CD4-positive, alpha-beta T cell (primary cell): ENCODE data around the gene ZNF385C. TPM values are rescaled to one million over a fixed set of nuclear protein-coding genes. Genes with fewer than 3 reads are reported as not detected.

Experiments used
- ATAC-seq: fragments of 200-7000 bp; cut with Tn5 transposase; one replicate; pipeline ENCODE4 v1.10.0; 2022; ENCODE audit warnings: mild to moderate bottlenecking; ENCODE audit not compliant: poor library complexity
- CTCF ChIA-PET: fragments of 350-600 bp; sonication (Branson Sonifier 250); formaldehyde crosslinking; loops from one replicate; lab custom pipeline; 2021; ENCODE audit warnings: antibody characterized with exemption, inconsistent platforms; lab: Charles Lee
- POLR2A ChIA-PET: fragments of 350-600 bp; sonication (Branson Sonifier 250); formaldehyde crosslinking; loops from one replicate; lab custom pipeline; 2021; ENCODE audit warnings: antibody characterized with exemption, inconsistent platforms; lab: Charles Lee
- DNase-seq, 14 experiments: peaks; one replicate each; pipeline ENCODE4 v3.0.0-alpha.2; 2013 to 2020; ENCODE audit warnings: mixed read lengths in 2 of 14
- H3K27ac ChIP-seq, 2 donors: one replicate each; pipeline versions ENCODE4 v1.5.1 to v1.7.0; 2013; ENCODE audit warnings: low read length in 2 of 2, low read depth in 1 of 2, mild to moderate bottlenecking in 1 of 2
- H3K27me3 ChIP-seq, 2 experiments: 1 replicate in 1 of 2; 2 replicates in 1 of 2; pipeline versions ENCODE4 v1.6.1 to v1.7.0; 2013; ENCODE audit warnings: low read length in 2 of 2, control low read depth in 1 of 2, mild to moderate bottlenecking in 1 of 2, moderate library complexity in 1 of 2; ENCODE audit not compliant: insufficient read depth in 2 of 2, control insufficient read depth in 1 of 2
- H3K36me3 ChIP-seq: one replicate; pipeline ENCODE4 v1.6.1; 2013; ENCODE audit warnings: low read length, control low read depth; ENCODE audit not compliant: insufficient read depth
- H3K4me1 ChIP-seq: one replicate; pipeline ENCODE4 v1.6.1; 2013; ENCODE audit warnings: low read length, control low read depth; ENCODE audit not compliant: insufficient read depth
- H3K4me3 ChIP-seq: one replicate; pipeline ENCODE4 v1.5.1; 2013; ENCODE audit warnings: mild to moderate bottlenecking, low read length, moderate library complexity
- H3K9me3 ChIP-seq, 2 experiments: 1 replicate in 1 of 2; 2 replicates in 1 of 2; pipeline versions ENCODE4 v1.6.1 to v1.7.0; 2013; ENCODE audit warnings: low read length in 2 of 2, mild to moderate bottlenecking in 2 of 2, control low read depth in 1 of 2, moderate library complexity in 1 of 2; ENCODE audit not compliant: control insufficient read depth in 1 of 2, insufficient read depth in 1 of 2
- H3K27ac Mint-ChIP-seq: one replicate; pipeline ENCODE4 v1.8.0; 2020; ENCODE audit warnings: mixed read lengths
- H3K27me3 Mint-ChIP-seq: one replicate; pipeline ENCODE4 v1.8.0; 2021; ENCODE audit warnings: mixed read lengths
- H3K36me3 Mint-ChIP-seq: one replicate; pipeline ENCODE4 v1.8.0; 2021; ENCODE audit warnings: low read depth, mixed read lengths
- H3K4me1 Mint-ChIP-seq: one replicate; pipeline ENCODE4 v1.8.0; 2021; ENCODE audit warnings: low read depth, mixed read lengths
- H3K4me3 Mint-ChIP-seq: one replicate; pipeline ENCODE4 v1.8.0; 2020; ENCODE audit warnings: mild to moderate bottlenecking, mixed read lengths
- H3K9me3 Mint-ChIP-seq: one replicate; pipeline ENCODE4 v1.8.0; 2020; ENCODE audit warnings: mixed read lengths
- CTCF ChIP-seq: fragments of 200-600 bp; IDR thresholded peaks from one replicate; pipeline ENCODE4 v1.8.0; 2022; ENCODE audit warnings: antibody characterized with exemption, mild to moderate bottlenecking
- intact Hi-C, 2 experiments: fragments of 100-400 bp; cut with DNase I in 1 of 2; cut with micrococcal nuclease in 1 of 2; formaldehyde crosslinking; loops; one replicate each; pipeline versions ENCODE4 v1.15.1 to v1.9.0; 2023 to 2025; cut with DNase I, micrococcal nuclease
- total RNA-seq, 174 experiments: library from RNA in 2 of 174; stranded (reverse) in 2 of 174; gene quantifications; one replicate each; pipeline ENCODE4 v1.2.3 and lab custom pipeline; 2021 to 2026

Gene ZNF385C
- total RNA-seq, 2 experiments from 2014 or later = 0.20 TPM; not detected in 1

DNA sequence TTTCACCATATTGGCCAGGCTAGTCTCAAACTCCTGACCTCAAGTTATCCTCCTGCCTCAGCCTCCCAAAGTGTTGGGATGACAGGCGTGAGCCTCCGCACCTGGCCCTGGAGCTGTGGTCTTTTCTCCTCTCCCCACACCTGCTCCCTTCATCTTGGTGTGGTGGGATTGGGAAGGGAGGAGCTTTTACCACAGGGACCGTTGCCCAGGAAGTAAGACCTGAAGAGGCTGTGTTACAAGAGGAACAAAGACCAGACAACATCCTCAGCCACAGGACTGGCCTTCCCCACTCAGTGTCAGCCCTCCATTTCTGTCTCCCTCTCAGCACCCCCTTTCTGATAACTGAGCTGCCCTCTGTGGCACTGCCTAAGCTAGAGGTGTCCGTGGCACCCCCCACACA is 38.5 kb downstream of the ZNF385C start:
- Histone ChIP-seq H3K4me3 (no peak overlapping the region), H3K4me1 (peaks cover 10% of the 10 kb centered on the region), H3K27me3 (peaks cover 0 to 9% of the 10 kb centered on the region in 2 experiments), H3K36me3 (no peaks in the 10 kb centered on the region), H3K9me3 (no peaks in the 10 kb centered on the region), H3K27ac (no peak overlapping the region)
- Mint-ChIP-seq H3K4me3 (no peak overlapping the region), H3K36me3 (no peaks in the 10 kb centered on the region), H3K9me3 (no peaks in the 10 kb centered on the region), H3K27ac (no peak overlapping the region), H3K27me3 (peaks cover 29% of the 10 kb centered on the region), H3K4me1 (peaks cover 16% of the 10 kb centered on the region)
- POLR2A ChIA-PET = no interaction called here
- TF ChIP-seq CTCF = no peak
- DNase-seq (no peak), ATAC-seq (no peak)
- intact Hi-C loops = loop anchor here in 1 of 2 experiments (5.0 kb wide), 1 partner anchor 33 kb away; no protein-coding TSS in a partner anchor
- CTCF ChIA-PET = no interaction called here

DNA sequence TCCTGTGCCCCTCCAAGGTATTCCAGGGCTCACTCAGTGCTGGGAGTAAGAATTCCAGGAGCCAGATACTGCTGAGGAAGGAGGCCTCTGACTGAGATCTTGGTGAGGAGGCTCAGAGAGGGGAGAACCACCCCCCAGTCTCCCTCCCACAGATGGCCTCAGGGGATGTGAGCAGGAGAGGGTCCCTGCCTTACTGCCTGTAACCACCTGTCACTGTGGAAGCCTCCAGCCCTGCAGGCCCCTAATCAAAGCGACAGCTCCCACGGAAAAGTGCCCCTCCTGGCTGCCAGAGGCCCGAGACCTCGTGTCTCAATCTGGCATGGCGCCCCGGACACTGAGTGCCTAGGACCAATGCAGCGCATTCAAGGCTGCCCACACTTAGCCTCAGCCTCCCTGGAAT is 40.2 kb downstream of the ZNF385C start:
- H3K4me1 ChIP-seq = no peaks in the 10 kb centered on the region
- intact Hi-C loops = no loop called here
- no peak overlapping the region for H3K27ac ChIP-seq
- no peak overlapping the region for H3K4me3 ChIP-seq
- H3K4me3 Mint-ChIP-seq = no peak overlapping the region
- H3K9me3 ChIP-seq = no peaks in the 10 kb centered on the region
- DNase-seq (no peak), ATAC-seq (no peak)
- H3K27ac Mint-ChIP-seq = no peak overlapping the region
- H3K27me3 Mint-ChIP-seq = peaks cover 26% of the 10 kb centered on the region
- no peaks in the 10 kb centered on the region for H3K36me3 Mint-ChIP-seq
- POLR2A ChIA-PET = no interaction called here
- H3K27me3 ChIP-seq = peaks cover 7 to 13% of the 10 kb centered on the region in 2 experiments
- TF ChIP-seq CTCF = no peak
- CTCF ChIA-PET = no interaction called here
- no peaks in the 10 kb centered on the region for H3K36me3 ChIP-seq
- no peaks in the 10 kb centered on the region for H3K9me3 Mint-ChIP-seq
- no peaks in the 10 kb centered on the region for H3K4me1 Mint-ChIP-seq

GRCh38 chr17:42056635-42057034 is 41.6 kb downstream of the ZNF385C start:
- Histone ChIP-seq H3K27ac (no peak overlapping the region), H3K27me3 (peaks cover 13 to 16% of the 10 kb centered on the region in 2 experiments), H3K4me1 (no peaks in the 10 kb centered on the region), H3K36me3 (no peaks in the 10 kb centered on the region), H3K4me3 (no peak overlapping the region), H3K9me3 (no peaks in the 10 kb centered on the region)
- Mint-ChIP-seq H3K4me3 (no peak overlapping the region), H3K27ac (no peak overlapping the region), H3K36me3 (no peaks in the 10 kb centered on the region), H3K4me1 (no peaks in the 10 kb centered on the region), H3K9me3 (no peaks in the 10 kb centered on the region), H3K27me3 (peaks cover 39% of the 10 kb centered on the region)
- no peak for DNase-seq
- TF ChIP-seq CTCF = no peak
- ATAC-seq = no peak
- CTCF ChIA-PET = no interaction called here
- intact Hi-C loops = no loop called here
- POLR2A ChIA-PET = no interaction called here
